GM18951 (cell line): ENCODE measurements around the gene INPP5B.

Source experiments
- POLR2A ChIP-seq: IDR thresholded peaks from 4 replicates; pipeline ENCODE4 v1.6.1; 2011; ENCODE audit warnings: mild to moderate bottlenecking; ENCODE audit not compliant: insufficient read length, insufficient read depth; ENCODE audit errors: extremely low read depth
- in situ Hi-C: fragments of 300-500 bp; cut with MboI; formaldehyde crosslinking; loops from one replicate; pipeline ENCODE4 v1.12.0; 2022; ENCODE audit warnings: low sequenced_read_pairs, mixed read lengths, inconsistent platforms; ENCODE audit not compliant: unreplicated experiment

INPP5B gene

GRCh38 chr1:37892151-37893047 is 54.5 kb downstream of the INPP5B start:
- TF ChIP-seq POLR2A, result no peak
- in situ Hi-C loops, result loop anchor here (25.0 kb wide), 1 partner anchor 945 kb away; no protein-coding TSS in a partner anchor

GRCh38 chr1:37890378-37891014 is 56.4 kb downstream of the INPP5B start:
- TF ChIP-seq POLR2A, result no peak
- in situ Hi-C loops, result loop anchor here (25.0 kb wide), 1 partner anchor 947 kb away; no protein-coding TSS in a partner anchor

- in situ Hi-C loops, result loop anchor here (25.0 kb wide), 1 partner anchor 949 kb away; no protein-coding TSS in a partner anchor
- TF ChIP-seq POLR2A, result no peak
These were observed 58.7 kb downstream of the INPP5B start for GRCh38 chr1:37888022-37888700.

GRCh38 chr1:37884145-37884544 is 62.7 kb downstream of the INPP5B start:
- no peak for TF ChIP-seq POLR2A
- in situ Hi-C loops, result loop anchor here (25.0 kb wide), 1 partner anchor 953 kb away; no protein-coding TSS in a partner anchor

DNA sequence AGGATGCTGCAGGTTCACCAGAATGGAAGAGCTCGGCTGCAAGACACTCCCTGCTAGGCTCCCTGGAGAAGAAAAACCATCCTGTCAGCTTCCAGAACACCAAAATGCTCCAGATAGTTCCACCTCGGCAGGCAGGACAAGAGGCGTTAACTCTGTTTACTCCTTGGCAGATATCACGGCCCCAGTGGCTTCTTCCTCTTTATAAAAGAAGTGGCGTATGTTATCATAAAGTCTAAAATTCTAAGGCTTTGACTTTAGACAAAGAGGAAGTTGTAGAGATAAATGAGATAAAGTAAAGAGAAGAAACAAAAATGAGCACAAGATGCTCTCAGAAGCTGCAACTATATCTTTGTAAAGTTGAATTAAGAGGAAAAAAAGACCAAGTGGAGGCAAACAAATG is 63.2 kb downstream of the INPP5B start:
- in situ Hi-C loops, result loop anchor here (25.0 kb wide), 1 partner anchor 954 kb away; no protein-coding TSS in a partner anchor
- TF ChIP-seq POLR2A, result no peak

- in situ Hi-C loops, result loop anchor here (25.0 kb wide), 1 partner anchor 957 kb away; no protein-coding TSS in a partner anchor
- TF ChIP-seq POLR2A, result no peak
These were observed 67.0 kb downstream of the INPP5B start for GRCh38 chr1:37879865-37880264.

DNA sequence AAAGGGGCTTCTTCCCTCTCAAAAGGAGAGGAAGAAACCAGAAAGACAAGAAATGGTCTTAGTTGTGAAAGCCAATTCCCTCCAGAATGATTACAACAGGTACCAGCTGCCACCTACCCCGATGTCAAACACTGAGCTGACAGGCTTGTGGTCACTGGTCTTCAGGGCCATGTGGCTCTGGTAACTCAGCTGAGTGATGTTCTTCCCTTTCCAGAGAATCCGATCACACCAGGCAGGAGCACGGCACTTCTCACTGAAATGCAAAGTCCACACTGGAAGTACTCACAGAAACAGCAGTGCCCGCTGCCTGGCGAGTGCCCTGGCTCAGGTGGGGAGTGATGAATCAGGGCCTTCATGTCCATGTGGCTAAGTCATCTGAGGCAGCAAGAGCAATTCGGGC is 68.8 kb downstream of the INPP5B start:
- in situ Hi-C loops, result loop anchor here (25.0 kb wide), 1 partner anchor 959 kb away; no protein-coding TSS in a partner anchor
- TF ChIP-seq POLR2A, result no peak

GRCh38 chr1:37875833-37876232 is 71.0 kb downstream of the INPP5B start:
- TF ChIP-seq POLR2A, result no peak
- in situ Hi-C loops, result loop anchor here (25.0 kb wide), 1 partner anchor 961 kb away; no protein-coding TSS in a partner anchor

- no peak for TF ChIP-seq POLR2A
- in situ Hi-C loops, result no loop called here
These were observed 74.2 kb downstream of the INPP5B start for GRCh38 chr1:37872692-37873091.

GRCh38 chr1:37868466-37868865 is 78.4 kb downstream of the INPP5B start:
- in situ Hi-C loops, result no loop called here
- TF ChIP-seq POLR2A, result no peak

DNA sequence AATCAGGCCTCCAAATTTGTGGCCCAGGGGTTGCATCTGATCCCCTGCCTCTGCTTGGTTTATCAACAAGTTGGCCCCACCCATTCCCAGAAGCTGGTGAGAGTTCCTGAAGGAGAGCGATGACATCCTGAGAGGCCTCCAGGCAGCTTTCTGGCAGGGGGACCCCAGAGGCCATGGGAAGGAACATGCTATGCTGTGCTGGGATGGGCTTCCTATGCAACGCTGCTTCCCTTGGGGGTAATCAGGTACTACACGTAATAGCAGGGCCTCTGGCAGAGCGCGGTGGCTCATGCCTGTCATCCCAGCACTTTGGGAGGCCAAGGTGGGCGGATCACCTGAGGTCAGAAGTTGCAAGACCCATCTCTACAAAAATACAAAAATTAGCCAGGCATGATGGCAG is 79.1 kb downstream of the INPP5B start:
- TF ChIP-seq POLR2A, result no peak

GRCh38 chr1:37866491-37866890 is 80.4 kb downstream of the INPP5B start:
- TF ChIP-seq POLR2A, result no peak
- in situ Hi-C loops, result no loop called here

More for the DNA sequence above, 79.1 kb downstream of the INPP5B start:
- in situ Hi-C loops, result no loop called here
